ENCODE measurements around the gene AMOT. TPM values are rescaled to one million over a fixed set of nuclear protein-coding genes. Genes with fewer than 3 reads are reported as not detected.

The AMOT gene
- total RNA-seq, 4 donors from 2014 or later, result 3.2 to 14.8 (median 8.3) TPM

- TF ChIP-seq, protein P1, sequence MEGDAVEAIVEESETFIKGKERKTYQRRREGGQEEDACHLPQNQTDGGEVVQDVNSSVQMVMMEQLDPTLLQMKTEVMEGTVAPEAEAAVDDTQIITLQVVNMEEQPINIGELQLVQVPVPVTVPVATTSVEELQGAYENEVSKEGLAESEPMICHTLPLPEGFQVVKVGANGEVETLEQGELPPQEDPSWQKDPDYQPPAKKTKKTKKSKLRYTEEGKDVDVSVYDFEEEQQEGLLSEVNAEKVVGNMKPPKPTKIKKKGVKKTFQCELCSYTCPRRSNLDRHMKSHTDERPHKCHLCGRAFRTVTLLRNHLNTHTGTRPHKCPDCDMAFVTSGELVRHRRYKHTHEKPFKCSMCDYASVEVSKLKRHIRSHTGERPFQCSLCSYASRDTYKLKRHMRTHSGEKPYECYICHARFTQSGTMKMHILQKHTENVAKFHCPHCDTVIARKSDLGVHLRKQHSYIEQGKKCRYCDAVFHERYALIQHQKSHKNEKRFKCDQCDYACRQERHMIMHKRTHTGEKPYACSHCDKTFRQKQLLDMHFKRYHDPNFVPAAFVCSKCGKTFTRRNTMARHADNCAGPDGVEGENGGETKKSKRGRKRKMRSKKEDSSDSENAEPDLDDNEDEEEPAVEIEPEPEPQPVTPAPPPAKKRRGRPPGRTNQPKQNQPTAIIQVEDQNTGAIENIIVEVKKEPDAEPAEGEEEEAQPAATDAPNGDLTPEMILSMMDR (IDR thresholded peaks at IDR 0.05), result no peak
- ATAC-seq (ENCODE audit: low FRiP score) (peak; percentile 93), DNase-seq (ENCODE audit: low spot score) (peak; percentile 55)
These were observed 636 bp upstream of the AMOT start for GRCh38 chrX:112841114-112841819.

- TF ChIP-seq, protein P1 (IDR thresholded peaks at IDR 0.05), result no peak
- DNase-seq (ENCODE audit: low spot score) (no peak), ATAC-seq (ENCODE audit: low FRiP score) (no peak)
These were observed 775 bp downstream of the AMOT start for GRCh38 chrX:112839856-112840255.

GRCh38 chrX:112837531-112837930 is 3.1 kb downstream of the AMOT start:
- DNase-seq (ENCODE audit: low spot score), result no peak
- no peak for ATAC-seq (ENCODE audit: low FRiP score)
- TF ChIP-seq, protein P1 (IDR thresholded peaks at IDR 0.05), result no peak

DNA sequence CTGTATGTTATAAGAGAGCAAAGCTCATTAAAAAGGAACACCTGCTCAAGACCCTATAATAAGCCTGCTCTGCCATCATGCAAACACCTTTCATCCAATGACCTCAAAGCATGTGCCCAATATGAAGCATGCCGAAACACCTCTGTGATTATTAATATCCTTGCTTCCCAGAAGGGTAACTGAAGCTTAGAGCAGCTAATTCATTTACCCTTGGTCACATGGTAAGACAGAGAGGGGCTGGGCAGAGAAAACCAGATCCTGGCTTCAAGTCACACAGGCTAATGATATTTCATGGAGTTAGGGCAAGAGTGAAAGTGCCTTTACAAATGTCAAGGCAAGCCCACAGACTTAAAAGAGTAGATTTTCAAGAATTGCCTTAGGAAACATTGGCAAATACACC is 5.6 kb downstream of the AMOT start:
- TF ChIP-seq, protein P1 (IDR thresholded peaks at IDR 0.05), result no peak
- DNase-seq (ENCODE audit: low spot score) (no peak), ATAC-seq (ENCODE audit: low FRiP score) (no peak)

DNA sequence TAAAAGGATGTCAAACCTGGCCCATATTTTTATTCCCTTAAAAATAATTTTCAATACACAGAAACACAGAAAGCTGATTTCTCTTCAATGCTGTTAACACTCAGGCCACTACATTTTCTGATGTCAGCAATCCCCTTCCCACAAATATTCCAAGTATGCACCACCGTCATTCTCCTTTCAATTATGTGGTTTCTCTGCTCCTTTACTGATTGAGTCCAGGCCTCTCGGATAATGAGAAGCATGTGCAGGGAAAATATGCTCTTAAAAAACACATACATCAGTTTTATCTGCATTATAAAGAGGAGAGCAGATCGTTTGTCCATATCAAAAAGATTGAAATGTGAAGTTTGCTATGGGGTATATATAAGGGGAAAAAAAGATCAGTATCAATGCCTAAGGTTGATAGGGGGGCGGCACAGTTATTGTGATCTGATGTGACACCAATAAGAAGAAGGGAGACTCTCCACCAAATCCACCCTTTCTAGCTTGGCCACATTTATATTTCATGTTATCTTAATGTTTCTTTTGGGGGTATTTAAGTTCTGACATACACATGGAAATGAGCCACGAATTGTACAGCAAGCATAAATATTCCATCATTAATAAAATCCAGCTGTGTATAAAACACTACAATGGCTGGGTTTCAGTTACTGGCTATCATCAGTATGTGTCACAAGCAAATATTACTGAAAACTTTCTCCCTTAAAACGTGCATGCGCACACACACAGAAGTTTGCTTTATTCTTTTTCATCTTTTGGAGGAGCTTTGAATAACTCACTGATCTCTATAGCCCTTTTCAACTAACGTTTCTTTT is 6.4 kb downstream of the AMOT start:
- no peak for DNase-seq (ENCODE audit: low spot score)
- no peak for ATAC-seq (ENCODE audit: low FRiP score)
- TF ChIP-seq, protein P1 (IDR thresholded peaks at IDR 0.05), result no peak

DNA sequence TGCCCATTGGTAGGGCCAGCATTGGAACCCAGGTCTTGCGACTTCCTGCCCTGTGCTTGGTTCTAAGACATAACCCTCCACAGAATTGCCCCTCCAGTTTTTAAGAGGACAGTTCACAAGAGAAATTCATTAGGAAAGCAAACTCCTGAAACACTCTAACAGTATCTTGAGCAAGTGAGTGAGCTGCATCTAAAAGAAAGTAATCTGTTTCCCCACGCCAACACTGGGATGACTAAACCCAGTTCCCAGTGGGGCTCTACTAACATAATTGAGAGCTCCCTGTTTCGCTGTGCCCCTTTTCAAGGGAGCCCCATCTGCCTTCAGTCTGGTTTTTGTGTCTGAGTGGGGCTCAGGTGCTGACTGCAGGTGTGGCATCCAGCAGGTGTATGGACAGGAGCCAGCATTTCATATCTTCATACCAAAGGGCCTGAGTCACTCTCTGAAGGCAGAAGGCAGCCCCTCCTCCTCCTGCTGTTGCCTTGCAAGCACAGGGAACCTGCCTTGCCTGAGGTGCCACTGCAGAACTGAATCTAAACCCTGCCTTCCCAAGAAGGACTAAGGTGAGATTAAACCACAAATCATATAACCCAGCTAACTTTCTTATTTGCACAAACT is 8.0 kb downstream of the AMOT start:
- ATAC-seq (ENCODE audit: low FRiP score) (no peak), DNase-seq (ENCODE audit: low spot score) (no peak)
- TF ChIP-seq, protein P1 (IDR thresholded peaks at IDR 0.05), result no peak

Data from omental fat pad (tissue), 4 donors.